MV-4-11 (cell line): ENCODE data around the gene GRIK5.
A peak's percentile ranks its signal among the peaks of the same experiment; 100 is the strongest.

Source experiments
- DNase-seq: peaks from one replicate; lab custom pipeline; 2025; lab: John Stamatoyannopoulos, UW

GRIK5 gene

DNA sequence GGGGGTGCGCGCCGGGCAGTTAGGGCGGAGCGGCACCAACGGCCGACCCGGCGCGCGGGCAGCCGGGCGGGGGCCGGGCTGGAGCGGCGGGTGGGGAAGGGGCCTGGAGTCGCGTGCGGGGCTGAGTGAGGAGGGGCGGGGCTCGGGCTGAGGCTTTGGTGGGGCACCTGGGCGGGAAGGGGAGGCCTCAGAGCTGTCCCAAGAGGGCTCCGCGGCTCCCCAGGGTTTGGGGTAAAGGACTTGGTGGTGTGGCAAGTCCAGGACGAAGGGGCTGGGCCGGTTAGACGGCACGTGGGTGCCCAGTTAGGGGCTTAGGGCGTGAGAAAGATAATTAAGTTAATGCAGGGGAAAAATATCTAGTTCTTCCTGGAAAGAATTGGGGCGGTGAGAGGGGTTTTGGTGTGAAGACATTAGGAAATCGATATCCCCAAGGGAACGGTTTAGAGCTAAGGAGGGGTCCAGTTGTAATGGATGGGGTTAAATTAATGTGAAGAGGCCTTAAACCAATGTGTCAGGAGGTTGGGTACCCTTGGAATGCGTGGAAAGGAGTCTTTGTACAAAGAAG, 6.5 kb upstream of the GRIK5 start:
- DNase-seq = no peak

DNA sequence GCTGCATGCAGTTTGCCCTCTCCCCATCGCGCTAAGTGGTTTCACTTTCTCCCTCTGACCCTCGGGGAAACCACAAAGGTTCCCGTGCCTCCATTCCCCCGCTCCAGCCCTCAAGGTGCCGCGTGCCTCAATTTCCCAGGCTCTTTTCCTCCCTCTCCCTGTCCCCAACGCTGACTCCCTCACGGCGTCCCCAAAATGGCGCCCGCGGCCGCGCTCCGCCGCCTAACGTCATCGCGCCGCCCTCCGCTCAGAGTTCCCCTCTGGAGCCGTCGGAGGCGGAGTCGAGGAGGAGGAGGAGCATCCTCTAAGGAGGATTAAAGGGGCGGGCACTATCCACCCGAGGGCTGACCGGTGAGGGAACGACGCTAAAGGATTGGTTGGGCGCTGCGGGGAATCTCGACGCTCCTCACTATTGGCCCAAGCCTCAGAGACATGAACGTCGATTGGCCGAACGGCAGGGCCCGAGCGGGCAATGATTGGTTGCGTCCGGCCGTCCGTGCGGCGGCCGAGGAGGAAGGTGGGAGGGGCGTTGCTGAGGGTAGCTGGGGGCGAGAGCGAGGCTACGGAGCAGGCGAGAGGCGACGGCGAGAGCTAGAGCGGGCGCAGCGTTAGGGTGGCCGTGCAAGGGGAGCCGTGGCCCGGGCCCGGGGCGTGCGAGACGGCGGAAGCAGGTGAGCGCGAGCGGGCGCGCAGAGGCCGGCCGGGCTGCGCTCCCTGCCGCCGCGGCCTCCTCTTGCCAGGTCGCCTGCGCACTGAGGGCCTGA, 5.8 kb upstream of the GRIK5 start, which contains the start of gene ZNF574:
Gene ZNF574 (plus strand): TSS at position 551 of the 764 bp plus-strand sequence. CDS start 2,441 bp downstream, outside the sequence.
- DNase-seq = peak; percentile 100

DNA sequence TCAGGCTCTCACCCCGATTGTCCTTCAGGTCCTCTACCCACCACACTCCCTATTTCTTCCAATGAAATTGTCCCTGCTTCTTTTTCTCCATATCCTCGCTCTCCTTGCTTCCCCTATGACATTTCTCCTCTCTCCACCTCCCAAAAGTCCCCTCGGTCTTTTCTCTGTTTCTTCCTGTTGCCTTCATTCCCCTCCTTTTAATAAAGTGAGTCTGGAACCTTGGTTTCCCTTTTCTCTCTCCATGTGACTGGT, 5.3 kb upstream of the GRIK5 start:
- peak; percentile 46 for DNase-seq

DNA sequence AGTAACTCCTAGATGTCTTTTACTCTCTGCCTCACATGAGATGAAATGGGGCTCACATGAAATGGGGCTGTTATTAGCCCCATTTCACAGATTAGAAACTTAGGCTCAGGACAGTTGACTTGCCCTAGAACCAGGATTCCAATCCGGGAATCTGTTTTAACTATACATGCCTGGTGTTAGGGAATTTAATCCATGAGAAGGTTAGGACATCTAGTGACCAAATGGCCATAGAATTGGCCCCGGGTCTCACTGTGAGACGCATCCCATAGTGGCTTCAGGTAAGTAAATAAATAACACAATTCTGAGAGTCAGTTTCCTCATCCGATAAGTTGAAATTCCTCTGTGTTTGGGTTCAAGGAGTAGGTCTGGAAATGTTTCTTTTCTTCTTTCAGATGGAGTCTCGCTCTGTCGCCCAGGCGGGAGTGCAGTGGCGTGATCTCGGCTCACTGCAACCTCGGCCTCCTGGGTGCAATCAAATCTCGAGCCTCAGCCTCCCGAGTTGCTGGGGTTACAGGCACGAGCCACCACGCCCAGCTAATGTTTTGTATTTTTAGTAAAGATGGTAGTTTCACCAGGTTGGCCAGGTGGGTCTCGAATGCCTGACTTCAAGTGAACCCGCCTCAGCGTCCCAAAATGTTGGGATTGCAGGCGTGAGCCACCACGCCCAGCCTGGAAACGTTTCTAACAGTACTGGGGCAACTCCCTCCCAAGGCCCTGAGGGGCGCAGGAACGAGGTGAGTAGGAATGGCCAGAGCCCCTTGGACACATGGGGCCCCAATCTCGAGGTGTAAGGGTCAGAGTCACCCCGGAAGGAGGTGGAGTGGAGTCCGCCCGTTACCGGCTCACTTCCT, 4.7 kb upstream of the GRIK5 start:
- no peak for DNase-seq

DNA sequence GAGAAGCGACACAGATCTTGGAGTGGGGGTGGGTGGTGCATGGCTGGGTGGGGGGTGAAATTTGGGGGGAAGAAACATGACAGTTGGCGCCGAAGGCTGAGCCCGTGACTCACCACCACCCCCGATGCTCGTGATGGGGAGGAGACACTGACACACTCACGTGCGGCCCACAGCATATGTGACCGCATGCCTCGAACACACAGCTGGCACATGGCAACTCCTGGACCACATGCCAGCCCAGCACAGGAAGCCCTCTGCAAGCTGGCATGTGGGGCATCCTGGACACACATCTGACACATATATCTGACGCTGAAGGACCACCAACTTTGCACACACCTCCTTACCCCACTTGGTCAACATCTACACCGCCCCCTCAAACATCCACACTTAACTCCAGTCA, 1.2 kb upstream of the GRIK5 start:
- no peak for DNase-seq

DNA sequence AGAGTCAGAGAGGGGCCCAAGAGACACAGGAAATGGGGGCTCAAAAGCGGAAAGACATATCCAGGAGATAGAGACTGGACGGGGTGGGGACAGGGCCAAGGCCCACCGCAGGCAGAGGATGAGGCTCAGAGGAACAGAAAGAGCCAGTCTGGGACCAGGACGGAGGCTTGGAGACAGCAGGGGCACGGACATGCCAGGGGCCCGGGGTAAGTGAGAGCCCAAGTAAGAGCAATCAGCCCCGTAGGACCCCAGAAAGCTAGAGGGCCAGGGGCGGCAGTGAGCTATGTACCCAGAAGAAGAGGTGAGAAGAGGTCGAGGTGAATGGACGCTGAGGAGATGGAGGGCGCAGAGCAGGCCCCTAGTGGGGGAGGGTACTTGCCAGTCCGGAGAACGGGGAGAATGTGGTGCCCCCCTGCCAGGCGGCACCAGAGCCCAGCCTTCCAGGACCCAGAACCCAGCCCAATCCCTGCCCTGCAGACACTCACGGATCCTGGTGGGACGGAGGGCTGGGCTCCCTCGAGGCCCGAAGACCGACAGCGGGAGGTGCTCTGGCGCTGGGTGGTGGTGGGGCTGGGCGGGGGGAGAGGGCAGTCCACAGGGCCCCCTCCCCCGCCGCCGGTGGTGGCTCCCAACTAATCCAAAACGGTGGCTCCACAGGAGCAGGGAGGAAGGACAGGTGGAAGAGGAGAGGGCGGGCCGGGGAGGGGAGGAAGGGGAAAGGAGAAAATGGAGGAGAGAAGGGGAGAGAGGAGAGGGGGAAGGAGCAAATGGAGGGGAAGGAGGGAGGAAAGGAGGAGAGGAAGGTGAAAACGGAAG, 1.0 kb downstream of the GRIK5 start:
- DNase-seq = no peak

DNA sequence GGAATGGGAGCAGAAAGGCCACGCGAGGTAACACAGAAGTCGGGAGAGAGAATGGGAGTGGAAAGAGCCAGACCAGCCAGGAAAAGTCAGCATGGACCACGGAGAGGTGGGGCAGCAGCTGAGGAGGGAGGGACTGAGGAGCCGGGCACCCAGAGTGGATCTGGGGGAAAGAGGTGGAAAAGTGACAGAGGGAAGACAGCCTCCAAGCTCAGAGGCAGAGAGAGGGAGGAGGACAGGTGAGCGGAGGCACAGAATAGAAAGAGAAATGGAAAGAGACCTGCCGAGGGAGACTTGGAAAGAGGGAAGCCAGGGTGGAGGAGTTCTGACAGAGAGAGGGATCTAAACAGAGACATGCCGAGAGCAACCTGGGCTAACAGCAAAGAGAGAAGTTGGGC, 1.6 kb downstream of the GRIK5 start:
- DNase-seq = no peak

DNA sequence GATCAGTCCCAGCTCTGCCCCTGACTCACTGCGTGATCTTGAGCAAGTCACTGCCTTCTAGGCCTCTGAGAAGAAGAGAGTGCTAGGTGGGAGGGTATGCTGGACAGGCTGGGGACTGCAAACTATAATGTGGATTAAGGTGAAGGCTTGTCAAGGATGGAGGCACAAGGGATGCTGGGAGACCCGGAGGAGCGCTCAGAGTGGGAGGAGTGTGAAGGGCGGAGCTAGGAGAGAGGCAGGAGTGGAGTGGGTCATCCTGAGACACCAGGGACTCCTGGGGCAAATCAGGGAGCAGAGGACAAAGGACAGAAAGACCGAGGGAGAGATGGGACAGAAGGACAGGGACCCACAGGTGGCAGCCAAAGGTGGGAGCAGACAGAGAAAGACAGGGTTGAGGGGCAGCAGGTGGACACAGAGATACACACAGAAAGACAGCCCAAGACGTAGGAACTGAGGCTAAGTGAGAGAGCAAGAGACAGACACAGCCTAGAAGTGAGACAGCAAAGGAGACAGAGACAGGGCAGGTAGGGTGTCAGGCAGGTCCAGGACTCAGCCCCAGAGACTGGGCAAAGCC, 2.6 kb downstream of the GRIK5 start:
- DNase-seq = no peak

DNA sequence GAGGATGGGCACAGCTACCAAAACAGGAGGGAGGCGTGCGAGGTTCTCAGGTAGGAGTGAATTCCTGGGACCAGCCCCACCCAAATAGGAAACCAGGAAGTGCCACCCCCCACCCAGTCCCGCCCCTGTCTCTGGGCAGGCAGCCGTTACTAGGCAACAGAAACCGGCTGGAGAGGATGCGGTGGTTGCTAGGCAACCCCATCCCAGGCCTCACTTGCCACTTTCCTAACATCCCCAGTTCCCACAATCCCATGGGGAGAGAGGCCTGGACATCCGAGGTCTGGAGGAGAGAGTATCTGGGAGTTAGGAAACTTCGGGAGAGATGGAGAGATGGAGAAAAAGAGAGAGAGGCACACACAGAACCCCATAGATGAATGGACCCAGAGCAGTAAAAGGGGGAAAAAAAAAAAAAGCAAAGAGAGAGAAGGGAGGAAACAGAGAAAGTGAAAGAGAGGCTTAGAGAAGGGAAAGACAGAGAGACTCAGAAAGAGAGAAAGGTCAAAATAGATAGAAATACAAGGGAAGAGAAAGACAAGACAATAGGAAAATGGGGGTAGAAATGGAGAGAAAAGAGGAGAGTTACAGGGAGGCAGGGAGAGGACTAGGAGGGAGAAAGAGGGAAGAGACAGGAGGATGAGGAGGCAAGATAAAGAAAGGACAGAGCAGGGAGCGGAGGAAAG, 3.8 kb downstream of the GRIK5 start:
- peak; percentile 33 for DNase-seq

DNA sequence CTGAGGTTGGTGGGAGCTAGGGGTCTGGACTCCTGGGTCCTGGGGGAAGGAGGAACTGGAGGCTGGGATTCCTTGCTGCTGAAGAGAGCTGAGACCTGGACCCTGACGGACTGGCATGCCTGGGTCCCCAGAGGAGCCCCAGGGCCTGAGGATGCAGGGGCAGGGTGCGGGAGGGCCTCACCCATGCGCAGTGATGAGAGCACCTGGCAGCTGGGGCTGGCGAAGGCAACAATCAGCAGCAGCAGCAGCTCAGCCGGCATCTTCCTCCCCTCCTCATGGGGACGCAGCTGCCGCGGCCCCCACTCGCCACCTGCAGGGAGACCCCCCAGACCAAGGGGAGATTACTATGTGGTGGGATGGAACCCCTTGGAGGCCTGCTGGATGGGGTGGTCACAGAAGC, 4.5 kb downstream of the GRIK5 start:
- DNase-seq = no peak

DNA sequence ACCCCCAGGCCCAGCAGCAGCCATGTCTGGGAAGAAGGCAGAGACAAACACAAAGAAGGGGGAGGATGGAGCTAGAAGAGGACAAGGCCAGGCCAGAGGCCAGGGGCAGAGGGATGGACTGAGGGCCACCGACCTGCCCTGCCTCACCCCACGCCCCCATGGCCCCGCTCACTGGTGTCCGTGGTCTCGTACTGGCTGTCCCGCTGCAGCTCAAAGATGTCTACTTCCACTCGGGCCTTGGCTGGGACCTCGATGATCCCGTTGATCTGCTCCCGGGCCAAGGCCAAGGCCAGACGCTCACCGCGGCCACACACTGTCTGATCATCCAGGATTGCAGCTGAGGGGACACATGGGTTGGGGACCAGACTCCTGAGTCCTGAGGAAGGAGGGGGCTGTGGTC, 5.0 kb downstream of the GRIK5 start:
- no peak for DNase-seq

DNA sequence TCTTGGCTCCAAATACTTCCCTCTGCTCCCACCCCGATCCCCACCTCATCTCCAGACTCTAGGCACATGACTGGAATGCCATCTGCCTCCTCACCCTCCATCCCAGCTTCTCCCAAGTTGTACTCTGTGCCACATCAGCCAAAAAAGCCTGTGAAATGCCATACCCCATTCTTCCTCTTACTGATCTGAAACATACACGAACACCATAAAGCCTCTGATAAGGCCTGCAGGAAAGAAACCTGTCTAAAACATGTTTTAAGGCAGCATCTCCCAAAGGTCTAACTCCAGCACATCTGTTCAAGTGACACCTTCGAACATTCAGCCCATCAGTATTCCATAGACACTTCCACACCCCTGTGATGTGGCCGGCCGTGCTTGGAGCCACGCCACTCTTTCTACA, 5.6 kb downstream of the GRIK5 start:
- no peak for DNase-seq

DNA sequence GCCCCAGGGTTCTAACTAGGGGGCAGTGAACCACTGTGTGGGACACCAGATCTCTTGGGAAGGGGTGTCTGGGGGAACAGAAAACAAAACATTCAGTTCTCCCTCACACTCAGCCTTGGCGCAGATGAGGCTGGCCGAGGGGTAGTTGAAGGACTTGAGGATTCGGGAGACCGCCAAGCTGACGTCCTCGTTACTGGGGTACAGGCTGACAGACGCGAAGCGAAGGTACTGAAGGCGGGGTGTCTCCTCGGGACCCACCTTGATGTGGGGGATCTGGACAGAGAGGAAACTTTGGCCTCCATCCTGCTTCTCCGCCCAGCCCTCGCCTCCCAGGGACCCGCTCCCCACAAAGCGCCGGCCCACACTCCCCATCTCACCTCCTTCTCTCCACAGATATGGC, 7.6 kb downstream of the GRIK5 start:
- DNase-seq = no peak

DNA sequence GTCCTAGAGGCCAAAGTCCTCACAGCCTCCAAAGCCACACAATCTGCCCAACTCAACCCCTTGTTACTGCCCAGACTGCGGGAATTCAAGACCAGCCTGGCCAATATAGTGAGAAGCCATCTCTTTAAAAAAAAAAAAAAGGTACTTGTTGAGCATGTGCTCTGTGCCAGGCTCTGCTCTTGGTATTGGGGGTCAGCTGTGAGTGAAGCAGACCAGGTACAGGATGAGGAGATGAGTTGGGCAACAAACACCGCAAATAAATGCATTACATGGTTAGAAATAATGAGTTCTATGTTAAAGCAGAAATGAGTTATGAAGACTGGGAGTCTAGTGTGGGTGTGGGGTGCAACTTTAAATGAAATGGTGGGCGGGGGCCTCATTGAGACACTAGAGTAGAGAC, 9.9 kb downstream of the GRIK5 start:
- DNase-seq = no peak

DNA sequence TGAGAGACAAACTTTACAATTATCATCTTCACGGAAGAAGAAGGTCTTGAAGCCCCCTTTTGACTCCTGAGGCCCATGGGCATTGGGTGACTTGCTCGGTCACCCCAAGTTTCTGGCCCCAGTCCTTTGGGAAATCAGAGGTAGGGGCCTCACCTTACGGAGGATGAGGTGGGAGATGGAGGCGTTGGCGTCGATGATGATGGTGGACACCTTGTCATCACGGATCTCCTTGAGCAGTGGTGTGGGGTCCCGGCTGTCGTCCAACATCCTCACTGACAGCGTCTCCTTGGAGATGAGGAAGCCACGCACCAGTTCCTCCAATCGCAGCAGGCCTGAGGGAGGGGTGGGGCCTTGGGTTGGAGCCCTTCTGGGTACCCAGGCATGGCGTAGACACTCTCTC, 10.8 kb downstream of the GRIK5 start:
- DNase-seq = no peak

DNA sequence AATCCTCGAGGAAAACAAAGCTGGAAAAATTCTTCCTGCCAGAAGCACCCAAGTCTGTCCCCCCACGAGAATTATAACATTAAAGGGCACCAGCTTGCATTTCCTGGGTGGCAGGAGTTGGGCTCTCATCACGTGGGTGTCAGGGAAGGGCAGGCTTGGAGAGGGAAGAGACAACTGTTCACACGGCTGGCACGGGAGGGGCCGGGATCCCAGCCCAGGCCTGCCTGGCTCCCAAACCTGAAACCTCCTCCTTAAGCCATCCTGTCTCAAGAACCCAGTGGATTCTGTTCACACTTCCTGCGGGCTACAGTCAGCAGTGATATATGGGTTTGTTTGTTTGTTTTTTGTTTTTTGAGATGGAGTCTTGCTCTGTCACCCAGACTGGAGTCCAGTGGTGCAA, 12.2 kb downstream of the GRIK5 start:
- DNase-seq = no peak

DNA sequence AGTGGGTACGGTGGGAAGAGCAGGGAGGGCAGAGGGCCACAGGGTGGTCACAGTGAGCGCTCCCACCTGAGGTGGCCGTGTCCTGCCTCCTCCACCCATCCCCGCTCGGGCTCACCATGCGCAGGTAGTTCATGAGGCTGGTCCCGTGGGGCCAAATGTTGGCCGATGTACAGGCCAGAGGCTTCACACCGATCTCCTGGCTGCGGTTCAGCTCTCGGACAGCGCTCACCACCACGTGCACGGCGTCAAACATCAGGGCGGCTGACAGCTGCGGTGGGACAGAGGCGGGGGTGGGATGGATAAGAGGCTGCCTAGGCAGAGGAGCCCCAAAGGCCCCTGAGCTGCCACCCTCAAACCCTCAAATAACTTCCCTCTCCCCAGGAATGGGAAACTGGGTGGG, 15.8 kb downstream of the GRIK5 start:
- DNase-seq = no peak

DNA sequence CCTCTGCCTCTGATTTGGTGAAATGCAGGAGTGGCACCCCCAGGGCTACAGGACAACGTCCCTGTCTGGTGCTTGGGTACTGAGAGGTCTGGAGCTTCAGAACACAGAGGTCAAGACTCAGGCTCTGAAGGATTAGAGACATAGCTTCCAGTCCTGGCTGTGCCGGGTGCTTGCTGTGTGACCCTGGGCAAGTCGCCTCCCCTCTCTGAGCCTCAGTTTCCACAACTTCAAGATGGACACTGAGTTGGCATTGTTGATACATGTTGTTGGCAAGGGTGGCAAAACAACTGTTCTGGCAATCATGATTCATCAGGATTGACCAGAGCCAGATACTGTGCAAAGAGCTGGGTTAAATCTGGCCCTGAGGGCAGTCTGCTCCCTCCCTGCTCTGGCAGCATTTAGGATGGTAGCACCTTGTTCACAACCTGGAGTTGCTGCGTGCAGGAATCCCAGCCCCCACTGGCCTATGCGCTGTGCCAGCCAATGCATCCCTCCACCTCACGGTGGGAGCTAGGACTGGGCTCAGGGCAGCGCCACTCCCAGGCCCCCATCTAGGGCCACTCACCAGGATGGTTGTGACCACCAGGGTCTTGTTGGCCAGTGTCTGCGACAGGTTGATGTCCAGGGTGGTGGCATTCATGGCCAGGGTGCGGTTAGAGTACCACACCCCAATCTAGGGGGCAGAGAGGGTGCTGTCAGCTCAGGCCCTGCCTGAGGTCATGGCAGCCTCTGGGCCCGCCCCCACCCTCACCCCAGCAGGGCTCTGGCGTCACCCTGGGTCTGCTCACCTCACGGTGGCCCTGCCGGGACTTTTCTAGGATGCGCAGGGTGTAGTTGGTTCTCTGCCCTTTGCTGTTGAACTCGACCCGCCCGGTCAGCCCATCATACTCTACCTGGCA, 16.7 kb downstream of the GRIK5 start:
- DNase-seq = no peak

DNA sequence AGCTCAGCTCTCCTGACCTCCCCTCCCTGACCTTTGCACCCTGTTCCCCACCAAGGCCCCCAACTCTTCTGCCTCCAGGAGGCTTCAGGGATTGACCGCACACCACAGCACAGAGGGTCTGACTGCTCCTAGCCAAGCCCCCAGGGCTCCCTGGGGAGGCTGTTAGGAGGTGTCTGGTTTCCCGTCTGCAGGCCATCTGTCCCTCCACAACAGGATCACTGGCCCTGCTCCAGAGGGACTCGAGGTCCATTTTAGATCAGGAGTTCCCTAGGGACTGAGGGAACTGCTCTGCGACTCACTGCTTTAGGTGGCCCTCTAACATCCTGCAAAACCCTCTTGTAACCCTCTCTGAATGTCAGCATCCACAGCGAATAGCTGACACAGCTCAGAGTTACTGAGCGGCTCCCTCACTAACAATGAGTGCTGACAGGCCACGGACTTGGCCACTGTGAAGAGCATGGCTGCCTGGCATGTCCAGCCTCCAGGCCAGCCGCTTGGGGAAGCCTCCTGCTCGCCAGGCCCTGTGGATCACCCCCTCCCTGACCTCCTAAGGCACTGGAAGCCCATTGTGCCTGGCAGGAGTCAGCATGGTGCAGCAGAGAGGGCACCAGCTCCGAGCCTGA, 17.7 kb downstream of the GRIK5 start:
- DNase-seq = no peak
